ENCODE data around the gene EP400. TPM values are rescaled to one million over a fixed set of nuclear protein-coding genes. Genes with fewer than 3 reads are reported as not detected.

Gene EP400
- total and polyA plus RNA-seq, 2 of the 4 experiments (the other 2 are of a cell fraction): 4.3 to 11.4 TPM

GRCh38 chr12:132068250-132068649 is 118.5 kb downstream of the EP400 start:
- BruUV-seq (replicated peaks): no TSS peak
- intact Hi-C loops (cut with micrococcal nuclease): no loop called here

More at GRCh38 chr12:132068250-132068649, 118.5 kb downstream of the EP400 start:
- no peak overlapping the region for H2BK15ac ChIP-seq (ENCODE audit: low read depth, low read length)
- no peak overlapping the region for H3K18ac ChIP-seq (ENCODE audit: low read depth, low read length)
- H2AK9ac ChIP-seq (replicated peaks; ENCODE audit: low read depth, low read length, poor library complexity): no peak overlapping the region
- H3K4me2 ChIP-seq (ENCODE audit: low read depth, low read length): no peak overlapping the region
- in situ Hi-C loops (cut with MboI; ENCODE audit: low sequenced_read_pairs) (no loop called here), dilution Hi-C loops (cut with HindIII; ENCODE audit: low sequenced_read_pairs, unreplicated experiment) (no loop called here)
- no peak overlapping the region for H2AK5ac ChIP-seq (ENCODE audit: low read depth, low read length)
- H3K4me3 ChIP-seq (ENCODE audit: insufficient read depth, low read depth, low read length): no peak overlapping the region
- TF ChIP-seq RFX5 (IDR thresholded peaks at IDR 0.05; ENCODE audit: low read depth, low read length): no peak
- H2BK20ac ChIP-seq (ENCODE audit: low read depth, low read length): no peak overlapping the region
- H3K23ac ChIP-seq (ENCODE audit: low read depth, low read length): no peak overlapping the region
- H4K8ac ChIP-seq (ENCODE audit: low read depth in 2 of 2, low read length in 2 of 2): no peak overlapping the region
- H3K56ac ChIP-seq (ENCODE audit: extremely low read depth, insufficient read depth, low read length): no peak overlapping the region
- H4K20me1 ChIP-seq (ENCODE audit: insufficient read depth, low read length): no peaks in the 10 kb centered on the region; the same call in 1 of the 2 replicates
- peaks cover 60% of the 10 kb centered on the region for H3K36me3 ChIP-seq (ENCODE audit: control insufficient read depth, insufficient read depth, low read length)
- no peak overlapping the region for H4K91ac ChIP-seq (ENCODE audit: insufficient read depth, low read depth, low read length)
- 100% methylated on average over 2 of the region's 5 CpGs; no CpG with 5 or more reads in 1 of the 2 experiments for WGBS, 2 experiments (ENCODE audit: extremely low coverage in 2 of 2, insufficient read length in 1 of 2)
- no peak overlapping the region for H3K14ac ChIP-seq (replicated peaks; ENCODE audit: low read depth, low read length)
- ATAC-seq (ENCODE audit: low read depth): no peak
- ChIA-PET POLR2A (ENCODE audit: unreplicated experiment) (no interaction called here), CTCF (no interaction called here)
- no peak for DNase-seq
- peaks cover 0 to 4% of the 10 kb centered on the region in 2 experiments; a peak in 1 of 4 replicates for H3K79me1 ChIP-seq (ENCODE audit: low read depth in 1 of 2, low read length in 2 of 2)
- H4K5ac ChIP-seq (ENCODE audit: low read depth, low read length): no peak overlapping the region
- H2AFZ ChIP-seq (replicated peaks; ENCODE audit: low read length, poor library complexity): no peak overlapping the region
- no peak overlapping the region for H2BK5ac ChIP-seq (ENCODE audit: low read depth, low read length, poor library complexity, severe bottlenecking)
- H3K9me3 ChIP-seq (ENCODE audit: control insufficient read depth, insufficient read depth, low read length): no peaks in the 10 kb centered on the region
- H3K9ac ChIP-seq (ENCODE audit: low read depth, low read length): no peak overlapping the region
- H3K4ac ChIP-seq (ENCODE audit: low read depth, low read length): no peak overlapping the region
- H3K9me1 ChIP-seq (ENCODE audit: insufficient read depth, low read length): no peaks in the 10 kb centered on the region
- H2BK120ac ChIP-seq (ENCODE audit: low read depth, low read length): no peak overlapping the region
- H3K27me3 ChIP-seq (ENCODE audit: control insufficient read depth, insufficient read depth, low read length): no peaks in the 10 kb centered on the region
- peaks cover 2% of the 10 kb centered on the region; the same call in 1 of the 2 replicates for H3K4me1 ChIP-seq (ENCODE audit: control insufficient read depth, insufficient read depth, low read length)
- H3K27ac ChIP-seq (ENCODE audit: insufficient read depth, low read length): no peak overlapping the region
